ENCODE data around the gene ANTKMT. TPM values are rescaled to one million over a fixed set of nuclear protein-coding genes. Genes with fewer than 3 reads are reported as not detected.

Gene ANTKMT
- total and polyA plus RNA-seq, 2 donors (not counting 3 experiments of a cell fraction or from before 2014, with no cell fraction given): 26.1 to 27.9 TPM

- CTCF ChIA-PET: interaction anchor here (0.7 to 1.8 kb wide), 4 partner anchors 9 to 295 kb away, joined by 3 to 5 read pairs (median 4); no protein-coding TSS in a partner anchor
- Histone ChIP-seq H3K4me1 (ENCODE audit: control insufficient read depth, extremely low read depth, insufficient read depth, low read length) (peaks cover 16% of the 10 kb centered on the region), H3K27ac (ENCODE audit: insufficient read depth, low read depth, low read length) (no peak overlapping the region), H3K4me3 (replicated peaks in 1 of 3; ENCODE audit: insufficient read depth in 1 of 3, low read depth in 1 of 3, low read length in 3 of 3) (no peak overlapping the region), H3K9me1 (replicated peaks; ENCODE audit: control insufficient read depth, extremely low read depth, insufficient read depth, low read length) (no peaks in the 10 kb centered on the region), H2AFZ (ENCODE audit: low read depth, low read length) (no peak overlapping the region), H4K20me1 (replicated peaks; ENCODE audit: control insufficient read depth, extremely low read depth, insufficient read depth, low read length) (no peaks in the 10 kb centered on the region), H3K27me3 (ENCODE audit: control insufficient read depth in 2 of 2, insufficient read depth in 2 of 2, low read length in 2 of 2) (no peaks in the 10 kb centered on the region), H3K9ac (replicated peaks; ENCODE audit: extremely low read depth, insufficient read depth, low read length) (no peak overlapping the region), H3K9me3 (replicated peaks; ENCODE audit: control insufficient read depth, insufficient read depth, low read length) (no peaks in the 10 kb centered on the region), H3K79me2 (ENCODE audit: control insufficient read depth, insufficient read depth, low read length) (peaks cover 20% of the 10 kb centered on the region), H3K36me3 (ENCODE audit: control insufficient read depth in 2 of 2, extremely low read depth in 1 of 2, insufficient read depth in 2 of 2, low read length in 2 of 2) (peaks cover 7 to 21% of the 10 kb centered on the region in 2 experiments), H3K4me2 (ENCODE audit: insufficient read depth, low read length) (no peak overlapping the region)
- TF ChIP-seq MAX (IDR thresholded peaks at IDR 0.05; ENCODE audit: insufficient read depth, insufficient read length) (no peak), FOS (IDR thresholded peaks at IDR 0.05; ENCODE audit: borderline replicate concordance, insufficient read depth, low read length) (no peak), GATA2 (IDR thresholded peaks at IDR 0.05; ENCODE audit: insufficient read depth, insufficient read length, low read depth, low read length) (no peak), JUN (IDR thresholded peaks at IDR 0.05; ENCODE audit: borderline replicate concordance, insufficient read depth, insufficient read length, low read depth) (no peak), EZH2 (IDR thresholded peaks at IDR 0.05; ENCODE audit: borderline replicate concordance, low read depth, low read length, severe bottlenecking) (no peak), CTCF (IDR thresholded peaks at IDR 0.05; ENCODE audit: extremely low read depth in 1 of 2, insufficient read depth in 1 of 2, low read depth in 1 of 2, low read length in 2 of 2) (no peak), POLR2A (IDR thresholded peaks at IDR 0.05; ENCODE audit: low read depth, low read length) (no peak), POLR2AphosphoS5 (IDR thresholded peaks at IDR 0.05; ENCODE audit: insufficient read depth, low read depth, low read length) (no peak), MYC (IDR thresholded peaks at IDR 0.05; ENCODE audit: low read depth, low read length) (no peak)
- DNase-seq (ENCODE audit: low read depth, low spot score) (no peak), FAIRE-seq (no peak)
- intact Hi-C loops (cut with micrococcal nuclease) (no loop called here), dilution Hi-C loops (cut with MboI; ENCODE audit: extremely low pct_ligation_motif_present, low sequenced_read_pairs) (no loop called here)
- BruUV-seq (replicated peaks): no TSS peak
- POLR2A ChIA-PET: no interaction called here
These were observed 34.3 kb upstream of the ANTKMT start for GRCh38 chr16:686459-687260.

All from endothelial cell of umbilical vein (primary cell).